HCT116 (cell line): Measurements from ENCODE around the gene TENM4. TPM values are rescaled to one million over a fixed set of nuclear protein-coding genes. Genes with fewer than 3 reads are reported as not detected.

Experiments
- ATAC-seq: fragments of 200-7000 bp; cut with Tn5 transposase; 2 replicates; pipeline ENCODE4 v1.9.1; 2020; ENCODE audit warnings: mild to moderate bottlenecking, moderate library complexity
- BruUV-seq: library from RNA; stranded (reverse); fragments of 400-500 nt; replicated peaks from 2 replicates; lab custom pipeline; 2021; lab: Mats Ljungman, UMichigan
- CTCF ChIA-PET: fragments of 300-600 bp; sonication (Branson Sonifier 250); formaldehyde crosslinking; loops from one replicate; lab custom pipeline; 2021; ENCODE audit warnings: antibody characterized with exemption; lab: Charles Lee
- POLR2A ChIA-PET: fragments of 300-600, 350-600 bp; sonication (Branson Sonifier 250); formaldehyde crosslinking; loops from one replicate; lab custom pipeline; 2021; ENCODE audit warnings: antibody characterized with exemption; lab: Charles Lee
- RAD21 ChIA-PET, 2 experiments: fragments of 300-600 bp; sonication (Branson Sonifier 250); formaldehyde crosslinking; loops; one replicate each; lab custom pipeline; 2023; ENCODE audit warnings: low total read pairs in 2 of 2; ENCODE audit not compliant: uncharacterized antibody in 2 of 2, unreplicated experiment in 2 of 2, low non-redundant PET in 1 of 2; lab: Charles Lee
- DNase-seq: peaks from one replicate; pipeline ENCODE4 v3.0.0-alpha.2; 2010; ENCODE audit warnings: low read depth, low spot score
- H2AFZ ChIP-seq: fragments of 200-600 bp; shearing (Covaris generic), sonication (generic); 2 replicates; pipeline ENCODE4 v1.6.1; 2017; ENCODE audit warnings: low read depth, mixed run types, mixed read lengths, antibody characterized with exemption, low read length; ENCODE audit not compliant: poor library complexity, severe bottlenecking
- H3K27ac ChIP-seq: 2 replicates; pipeline ENCODE4 v1.5.1; 2012; ENCODE audit warnings: low read depth, low read length
- H3K27me3 ChIP-seq: fragments of 200-600 bp; sonication (generic); 2 replicates; pipeline ENCODE4 v1.6.1; 2016; ENCODE audit warnings: mixed run types, low read length, mixed read lengths; ENCODE audit not compliant: insufficient read depth
- H3K36me3 ChIP-seq, 2 experiments: fragments of 200-500 bp in 1 of 2; fragments of 200-600 bp in 1 of 2; sonication (Bioruptor generic) in 1 of 2; sonication (generic) in 1 of 2; 2 replicates each; pipeline versions ENCODE4 v1.5.1 to v1.6.1; 2014 to 2016; ENCODE audit warnings: low read length in 2 of 2, inconsistent platforms in 1 of 2, mixed read lengths in 1 of 2, mixed run types in 1 of 2; ENCODE audit not compliant: insufficient read depth in 2 of 2, control insufficient read depth in 1 of 2
- H3K4me1 ChIP-seq, 2 experiments: fragments of 200-600 bp in 1 of 2; sonication (generic) in 1 of 2; 2 replicates each; pipeline versions ENCODE4 v1.5.1 to v1.6.1; 2012 to 2017; ENCODE audit warnings: low read length in 2 of 2, inconsistent platforms in 1 of 2, mild to moderate bottlenecking in 1 of 2, mixed read lengths in 1 of 2, mixed run types in 1 of 2, moderate library complexity in 1 of 2; ENCODE audit not compliant: insufficient read depth in 2 of 2, control insufficient read depth in 1 of 2
- H3K4me2 ChIP-seq: fragments of 200-600 bp; sonication (generic); 2 replicates; pipeline ENCODE4 v1.6.1; 2017; ENCODE audit warnings: mixed run types, low read length, mixed read lengths
- H3K4me3 ChIP-seq, 2 experiments: fragments of 200-600 bp in 1 of 2; sonication (generic) in 1 of 2; replicated peaks in 1 of 2; 2 replicates each; pipeline ENCODE4 v1.5.1; 2011 to 2016; ENCODE audit warnings: low read length in 2 of 2, control low read depth in 1 of 2, low read depth in 1 of 2, mild to moderate bottlenecking in 1 of 2, mixed read lengths in 1 of 2, mixed run types in 1 of 2
- H3K79me2 ChIP-seq: fragments of 200-600 bp; sonication (generic); 2 replicates; pipeline ENCODE4 v1.6.1; 2017; ENCODE audit warnings: mild to moderate bottlenecking, mixed run types, low read length, moderate library complexity, mixed read lengths; ENCODE audit not compliant: insufficient read depth
- H3K9ac ChIP-seq: fragments of 200-600 bp; sonication (generic); 2 replicates; pipeline ENCODE4 v1.6.1; 2016; ENCODE audit warnings: low read length, mixed read lengths
- H3K9me2 ChIP-seq: fragments of 200-600 bp; sonication (generic), shearing (Covaris generic); 2 replicates; pipeline ENCODE4 v1.6.1; 2017; ENCODE audit warnings: mixed run types, mild to moderate bottlenecking, moderate library complexity; ENCODE audit not compliant: insufficient read depth
- H3K9me3 ChIP-seq, 2 experiments: fragments of 200-500 bp in 1 of 2; fragments of 200-600 bp in 1 of 2; sonication (Bioruptor generic) in 1 of 2; sonication (generic) in 1 of 2; 2 replicates each; pipeline ENCODE4 v1.6.1; 2014 to 2017; ENCODE audit warnings: low read length in 2 of 2, mixed read lengths in 2 of 2, inconsistent platforms in 1 of 2, low read depth in 1 of 2, mild to moderate bottlenecking in 1 of 2, mixed run types in 1 of 2, moderate library complexity in 1 of 2; ENCODE audit not compliant: control insufficient read depth in 1 of 2, insufficient read depth in 1 of 2
- H4K20me1 ChIP-seq: fragments of 200-600 bp; sonication (generic), shearing (Covaris generic); 2 replicates; pipeline ENCODE4 v1.6.1; 2017; ENCODE audit warnings: mixed run types, mild to moderate bottlenecking, moderate library complexity; ENCODE audit not compliant: insufficient read depth
- CBX3 ChIP-seq: IDR thresholded peaks from 2 replicates; pipeline ENCODE4 v1.6.1; 2012; ENCODE audit warnings: low read depth
- EGR1 ChIP-seq: IDR thresholded peaks from 2 replicates; pipeline ENCODE4 v1.6.1; 2012; ENCODE audit warnings: low read depth
- ELF1 ChIP-seq: IDR thresholded peaks from 2 replicates; pipeline ENCODE4 v1.6.1; 2012; ENCODE audit warnings: low read depth, borderline replicate concordance
- EZH2 ChIP-seq: fragments of 200-600 bp; sonication (generic); IDR thresholded peaks from 2 replicates; pipeline ENCODE4 v1.6.1; 2017; ENCODE audit warnings: antibody characterized with exemption, mixed run types
- EZH2phosphoT487 ChIP-seq: fragments of 200-600 bp; IDR thresholded peaks from 2 replicates; pipeline ENCODE4 v1.6.1; 2018; ENCODE audit warnings: antibody characterized with exemption, borderline replicate concordance
- JUND ChIP-seq: IDR thresholded peaks from 2 replicates; pipeline ENCODE4 v1.6.1; 2012
- MAX ChIP-seq: IDR thresholded peaks from 2 replicates; pipeline ENCODE4 v1.6.1; 2012
- POLR2A ChIP-seq: IDR thresholded peaks from 2 replicates; pipeline ENCODE4 v1.7.0; 2011; ENCODE audit warnings: borderline replicate concordance; ENCODE audit not compliant: insufficient read depth, insufficient read length; ENCODE audit errors: extremely low read depth
- POLR2AphosphoS5 ChIP-seq: IDR thresholded peaks from 2 replicates; pipeline ENCODE4 v1.6.1; 2011; ENCODE audit warnings: mild to moderate bottlenecking, low read depth, low read length, moderate library complexity
- RAD21 ChIP-seq: IDR thresholded peaks from 2 replicates; pipeline ENCODE4 v1.6.1; 2012; ENCODE audit warnings: low read depth, mild to moderate bottlenecking
- SIN3A ChIP-seq: IDR thresholded peaks from 2 replicates; pipeline ENCODE4 v1.6.1; 2012; ENCODE audit warnings: low read depth
- SP1 ChIP-seq: IDR thresholded peaks from 2 replicates; pipeline ENCODE4 v1.6.1; 2012; ENCODE audit warnings: low read depth
- TCF7L2 ChIP-seq: IDR thresholded peaks from 2 replicates; pipeline ENCODE4 v1.7.0; 2011; ENCODE audit warnings: borderline replicate concordance, inconsistent platforms; ENCODE audit not compliant: insufficient read depth, insufficient read length; ENCODE audit errors: extremely low read depth
- YY1 ChIP-seq: IDR thresholded peaks from 2 replicates; pipeline ENCODE4 v1.6.1; 2011; ENCODE audit warnings: low read length, low read depth, moderate library complexity, mild to moderate bottlenecking; ENCODE audit not compliant: insufficient replicate concordance; ENCODE audit errors: extremely low read depth
- ZFX ChIP-seq: fragments of 450-650 bp; IDR thresholded peaks from 2 replicates; pipeline ENCODE4 v1.6.1; 2017
- ZNF274 ChIP-seq: fragments of 200-500 bp; sonication (Bioruptor generic); IDR thresholded peaks from 2 replicates; pipeline ENCODE4 v1.6.1; 2014; ENCODE audit warnings: mild to moderate bottlenecking, low read depth, low read length, inconsistent platforms
- intact Hi-C: fragments of 100-400 bp; cut with micrococcal nuclease; formaldehyde crosslinking; loops from 2 replicates; pipeline ENCODE4 v1.10.0; 2022
- total RNA-seq: library from RNA; stranded (reverse); gene quantifications from one replicate; pipeline ENCODE4 v1.2.1, GENCODE V29; 2021; ENCODE audit not compliant: unreplicated experiment
- TF ChIP-seq, protein P1 (sequence below): IDR thresholded peaks from 2 replicates; pipeline ENCODE4 v1.6.1; 2012; ENCODE audit warnings: low read depth
- TF ChIP-seq, protein P2 (sequence below), 3 experiments: fragments of 200-600 bp in 1 of 3; sonication (generic) in 1 of 3; IDR thresholded peaks in 2 of 3; conservative IDR thresholded peaks in 1 of 3; 2 replicates each; pipeline ENCODE4 v1.5.1; 2012 to 2017; ENCODE audit warnings: low read depth in 2 of 3, low read length in 2 of 3, antibody characterized with exemption in 1 of 3, borderline replicate concordance in 1 of 3, control low read depth in 1 of 3, mild to moderate bottlenecking in 1 of 3, mixed read lengths in 1 of 3, mixed run types in 1 of 3, moderate library complexity in 1 of 3; ENCODE audit not compliant: insufficient read depth in 1 of 3
- TF ChIP-seq, protein P3 (sequence below): IDR thresholded peaks from 2 replicates; pipeline ENCODE4 v1.6.1; 2012

Gene TENM4
- total RNA-seq, 1 experiment from 2014 or later, result 0.05 TPM

- no peak overlapping the region for H2AFZ ChIP-seq
- no peak for DNase-seq
- no peaks in the 10 kb centered on the region for H3K27me3 ChIP-seq
- BruUV-seq, result no TSS peak
- TF ChIP-seq EZH2phosphoT487, result no peak
- no peak for TF ChIP-seq EGR1
- no peak for TF ChIP-seq POLR2AphosphoS5
- TF ChIP-seq, protein P1, sequence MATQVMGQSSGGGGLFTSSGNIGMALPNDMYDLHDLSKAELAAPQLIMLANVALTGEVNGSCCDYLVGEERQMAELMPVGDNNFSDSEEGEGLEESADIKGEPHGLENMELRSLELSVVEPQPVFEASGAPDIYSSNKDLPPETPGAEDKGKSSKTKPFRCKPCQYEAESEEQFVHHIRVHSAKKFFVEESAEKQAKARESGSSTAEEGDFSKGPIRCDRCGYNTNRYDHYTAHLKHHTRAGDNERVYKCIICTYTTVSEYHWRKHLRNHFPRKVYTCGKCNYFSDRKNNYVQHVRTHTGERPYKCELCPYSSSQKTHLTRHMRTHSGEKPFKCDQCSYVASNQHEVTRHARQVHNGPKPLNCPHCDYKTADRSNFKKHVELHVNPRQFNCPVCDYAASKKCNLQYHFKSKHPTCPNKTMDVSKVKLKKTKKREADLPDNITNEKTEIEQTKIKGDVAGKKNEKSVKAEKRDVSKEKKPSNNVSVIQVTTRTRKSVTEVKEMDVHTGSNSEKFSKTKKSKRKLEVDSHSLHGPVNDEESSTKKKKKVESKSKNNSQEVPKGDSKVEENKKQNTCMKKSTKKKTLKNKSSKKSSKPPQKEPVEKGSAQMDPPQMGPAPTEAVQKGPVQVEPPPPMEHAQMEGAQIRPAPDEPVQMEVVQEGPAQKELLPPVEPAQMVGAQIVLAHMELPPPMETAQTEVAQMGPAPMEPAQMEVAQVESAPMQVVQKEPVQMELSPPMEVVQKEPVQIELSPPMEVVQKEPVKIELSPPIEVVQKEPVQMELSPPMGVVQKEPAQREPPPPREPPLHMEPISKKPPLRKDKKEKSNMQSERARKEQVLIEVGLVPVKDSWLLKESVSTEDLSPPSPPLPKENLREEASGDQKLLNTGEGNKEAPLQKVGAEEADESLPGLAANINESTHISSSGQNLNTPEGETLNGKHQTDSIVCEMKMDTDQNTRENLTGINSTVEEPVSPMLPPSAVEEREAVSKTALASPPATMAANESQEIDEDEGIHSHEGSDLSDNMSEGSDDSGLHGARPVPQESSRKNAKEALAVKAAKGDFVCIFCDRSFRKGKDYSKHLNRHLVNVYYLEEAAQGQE, result no peak
- TF ChIP-seq, protein P2, sequence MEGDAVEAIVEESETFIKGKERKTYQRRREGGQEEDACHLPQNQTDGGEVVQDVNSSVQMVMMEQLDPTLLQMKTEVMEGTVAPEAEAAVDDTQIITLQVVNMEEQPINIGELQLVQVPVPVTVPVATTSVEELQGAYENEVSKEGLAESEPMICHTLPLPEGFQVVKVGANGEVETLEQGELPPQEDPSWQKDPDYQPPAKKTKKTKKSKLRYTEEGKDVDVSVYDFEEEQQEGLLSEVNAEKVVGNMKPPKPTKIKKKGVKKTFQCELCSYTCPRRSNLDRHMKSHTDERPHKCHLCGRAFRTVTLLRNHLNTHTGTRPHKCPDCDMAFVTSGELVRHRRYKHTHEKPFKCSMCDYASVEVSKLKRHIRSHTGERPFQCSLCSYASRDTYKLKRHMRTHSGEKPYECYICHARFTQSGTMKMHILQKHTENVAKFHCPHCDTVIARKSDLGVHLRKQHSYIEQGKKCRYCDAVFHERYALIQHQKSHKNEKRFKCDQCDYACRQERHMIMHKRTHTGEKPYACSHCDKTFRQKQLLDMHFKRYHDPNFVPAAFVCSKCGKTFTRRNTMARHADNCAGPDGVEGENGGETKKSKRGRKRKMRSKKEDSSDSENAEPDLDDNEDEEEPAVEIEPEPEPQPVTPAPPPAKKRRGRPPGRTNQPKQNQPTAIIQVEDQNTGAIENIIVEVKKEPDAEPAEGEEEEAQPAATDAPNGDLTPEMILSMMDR (IDR thresholded peaks at IDR 0.05 in 2 of 3, conservative IDR thresholded peaks at IDR 0.05 in 1 of 3; ENCODE audit: borderline replicate concordance in 1 of 3, insufficient read depth in 1 of 3, low read depth in 2 of 3, low read length in 2 of 3), result no peak
- no peak for TF ChIP-seq YY1
- TF ChIP-seq CBX3, result no peak
- TF ChIP-seq JUND, result no peak
- TF ChIP-seq MAX, result no peak
- no peak for TF ChIP-seq SIN3A
- TF ChIP-seq TCF7L2, result no peak
- TF ChIP-seq RAD21, result no peak
- TF ChIP-seq, protein P3, sequence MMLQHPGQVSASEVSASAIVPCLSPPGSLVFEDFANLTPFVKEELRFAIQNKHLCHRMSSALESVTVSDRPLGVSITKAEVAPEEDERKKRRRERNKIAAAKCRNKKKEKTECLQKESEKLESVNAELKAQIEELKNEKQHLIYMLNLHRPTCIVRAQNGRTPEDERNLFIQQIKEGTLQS, result no peak
- no peak for TF ChIP-seq EZH2
- TF ChIP-seq ZFX, result no peak
- TF ChIP-seq SP1, result no peak
- no peak for TF ChIP-seq POLR2A
- no peak for TF ChIP-seq ELF1
- no peak for TF ChIP-seq ZNF274
- ChIA-PET CTCF (interaction anchor here (2.4 kb wide), 1 partner anchor 433 kb away, joined by 12 read pairs; no protein-coding TSS in a partner anchor), RAD21 (interaction anchor here in 1 of 2 experiments (1.1 kb wide), 1 partner anchor 433 kb away, joined by 3 read pairs; no protein-coding TSS in a partner anchor), POLR2A (no interaction called here)
- no peaks in the 10 kb centered on the region for H3K9me3 ChIP-seq
- H3K79me2 ChIP-seq, result no peaks in the 10 kb centered on the region
- no peaks in the 10 kb centered on the region for H3K9me2 ChIP-seq
- H4K20me1 ChIP-seq, result no peaks in the 10 kb centered on the region
- intact Hi-C loops, result loop anchor here (5.0 kb wide), 1 partner anchor 241 kb away; no protein-coding TSS in a partner anchor
- H3K4me3 ChIP-seq, result no peak overlapping the region
- H3K4me1 ChIP-seq, result no peaks in the 10 kb centered on the region
- H3K9ac ChIP-seq, result no peak overlapping the region
- no peak for ATAC-seq
- H3K36me3 ChIP-seq, result no peaks in the 10 kb centered on the region
- H3K4me2 ChIP-seq, result no peak overlapping the region
- no peak overlapping the region for H3K27ac ChIP-seq
Measured at GRCh38 chr11:79078456-79078855, 362.4 kb downstream of the TENM4 start.
